CD4-positive, alpha-beta T cell treated with Interleukin-15 for 4 hours (primary cell): Measurements from ENCODE around the gene LRP6.

ENCODE experiments used
- DNase-seq: peaks from one replicate; pipeline ENCODE4 v3.0.0-alpha.2; 2020; ENCODE audit warnings: low spot score

Gene LRP6

GRCh38 chr12:12070674-12071656, 195.9 kb downstream of the LRP6 start, which contains the start of gene BCL2L14:
TSS of gene BCL2L14 (plus strand) at chr12:12070939. CDS start at chr12:12079306, 8,367 bp downstream.
- DNase-seq, result peak; percentile 19

- DNase-seq, result no peak
These were observed 196.9 kb downstream of the LRP6 start for GRCh38 chr12:12069821-12070548.

DNA sequence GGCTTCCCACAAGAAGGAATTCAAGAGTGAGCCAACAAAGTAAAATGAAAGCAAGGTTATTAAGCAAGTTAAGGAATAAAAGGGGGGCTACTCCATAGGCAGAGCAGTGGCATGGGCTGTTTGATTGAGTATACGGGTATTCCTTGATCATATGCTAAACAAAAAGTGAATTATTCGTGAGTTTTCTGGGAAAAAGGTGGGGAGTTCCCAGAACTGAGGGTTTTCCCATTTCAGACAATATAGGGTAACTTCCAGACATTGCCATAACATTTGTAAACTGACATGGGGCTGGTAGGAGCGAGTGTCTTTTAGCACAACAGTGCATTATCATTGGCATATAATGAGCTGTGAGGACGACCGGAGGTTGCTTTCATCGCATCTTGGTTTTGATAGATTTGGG, 198.1 kb downstream of the LRP6 start:
- no peak for DNase-seq
